A673 (cell line): ENCODE results near the gene EOMES. TPM values are rescaled to one million over a fixed set of nuclear protein-coding genes. Genes with fewer than 3 reads are reported as not detected.

Source experiments
- BruUV-seq: library from RNA; stranded (reverse); fragments of 400-500 nt; replicated peaks from 2 replicates; lab custom pipeline; 2021; lab: Mats Ljungman, UMichigan
- CTCF ChIA-PET: fragments of 300-600 bp; sonication (Branson Sonifier 250); formaldehyde crosslinking; loops from one replicate; lab custom pipeline; 2022; ENCODE audit warnings: antibody characterized with exemption; lab: Charles Lee
- POLR2A ChIA-PET: fragments of 300-600 bp; sonication (Branson Sonifier 250); formaldehyde crosslinking; loops from one replicate; lab custom pipeline; 2022; ENCODE audit warnings: antibody characterized with exemption; ENCODE audit not compliant: low non-redundant PET; lab: Charles Lee
- DNase-seq: peaks from one replicate; pipeline ENCODE4 v3.0.0-alpha.2; 2015; ENCODE audit warnings: low spot score
- H3K27ac ChIP-seq: fragments of 200-600 bp; sonication (generic); 2 replicates; pipeline ENCODE4 v1.5.1; 2016; ENCODE audit warnings: mixed run types, low read depth, mild to moderate bottlenecking, mixed read lengths, antibody characterized with exemption, low read length; ENCODE audit not compliant: poor library complexity, severe bottlenecking
- H3K27me3 ChIP-seq: fragments of 200-600 bp; sonication (generic); replicated peaks from 2 replicates; pipeline ENCODE4 v1.6.1; 2017; ENCODE audit warnings: mixed run types, low read depth, mild to moderate bottlenecking, mixed read lengths, antibody characterized with exemption, low read length; ENCODE audit not compliant: insufficient read depth, poor library complexity
- H3K36me3 ChIP-seq: fragments of 200-600 bp; sonication (generic); 2 replicates; pipeline ENCODE4 v1.6.1; 2016; ENCODE audit warnings: mixed run types, mild to moderate bottlenecking, mixed read lengths, antibody characterized with exemption, low read length; ENCODE audit not compliant: insufficient read depth, poor library complexity, severe bottlenecking
- H3K4me1 ChIP-seq: fragments of 200-600 bp; sonication (generic); 2 replicates; pipeline ENCODE4 v1.6.1; 2017; ENCODE audit warnings: mixed run types, mild to moderate bottlenecking, mixed read lengths, antibody characterized with exemption, low read length; ENCODE audit not compliant: insufficient read depth, poor library complexity, severe bottlenecking
- H3K4me3 ChIP-seq: fragments of 200-600 bp; sonication (generic); 2 replicates; pipeline ENCODE4 v1.5.1; 2016; ENCODE audit warnings: low read depth, mixed run types, mild to moderate bottlenecking, mixed read lengths, low read length; ENCODE audit not compliant: poor library complexity, severe bottlenecking
- H3K9me3 ChIP-seq: fragments of 200-600 bp; sonication (generic); 2 replicates; pipeline ENCODE4 v1.6.1; 2016; ENCODE audit warnings: mixed run types, low read depth, mild to moderate bottlenecking, mixed read lengths, antibody characterized with exemption, low read length; ENCODE audit not compliant: poor library complexity, severe bottlenecking
- EZH2 ChIP-seq: fragments of 200-600 bp; sonication (generic); IDR thresholded peaks from 2 replicates; pipeline ENCODE4 v1.6.1; 2017; ENCODE audit warnings: borderline replicate concordance, low read depth, mild to moderate bottlenecking, mixed read lengths, antibody characterized with exemption, low read length; ENCODE audit not compliant: poor library complexity, severe bottlenecking
- intact Hi-C: fragments of 100-400 bp; cut with micrococcal nuclease; formaldehyde crosslinking; loops from one replicate; pipeline ENCODE4 v1.10.0; 2022; ENCODE audit not compliant: unreplicated experiment
- total RNA-seq: library from RNA; stranded (reverse); gene quantifications from 2 replicates; pipeline ENCODE4 v1.2.3, GENCODE V29; 2021
- TF ChIP-seq, protein P1 (sequence below): fragments of 300-800, 200-600 bp; sonication (generic); conservative IDR thresholded peaks from 2 replicates; pipeline ENCODE4 v1.5.1; 2017; ENCODE audit warnings: low read depth, mild to moderate bottlenecking, antibody characterized with exemption, low read length, moderate library complexity, mixed read lengths

Gene EOMES
- total RNA-seq, 1 experiment from 2014 or later: not detected

- Histone ChIP-seq H3K4me1 (peaks cover 25% of the 10 kb centered on the region), H3K4me3 (no peak overlapping the region), H3K9me3 (no peaks in the 10 kb centered on the region), H3K36me3 (no peaks in the 10 kb centered on the region), H3K27ac (no peak overlapping the region), H3K27me3 (peaks cover 100% of the 10 kb centered on the region)
- no TSS peak for BruUV-seq
- TF ChIP-seq EZH2: no peak
- TF ChIP-seq, protein P1, sequence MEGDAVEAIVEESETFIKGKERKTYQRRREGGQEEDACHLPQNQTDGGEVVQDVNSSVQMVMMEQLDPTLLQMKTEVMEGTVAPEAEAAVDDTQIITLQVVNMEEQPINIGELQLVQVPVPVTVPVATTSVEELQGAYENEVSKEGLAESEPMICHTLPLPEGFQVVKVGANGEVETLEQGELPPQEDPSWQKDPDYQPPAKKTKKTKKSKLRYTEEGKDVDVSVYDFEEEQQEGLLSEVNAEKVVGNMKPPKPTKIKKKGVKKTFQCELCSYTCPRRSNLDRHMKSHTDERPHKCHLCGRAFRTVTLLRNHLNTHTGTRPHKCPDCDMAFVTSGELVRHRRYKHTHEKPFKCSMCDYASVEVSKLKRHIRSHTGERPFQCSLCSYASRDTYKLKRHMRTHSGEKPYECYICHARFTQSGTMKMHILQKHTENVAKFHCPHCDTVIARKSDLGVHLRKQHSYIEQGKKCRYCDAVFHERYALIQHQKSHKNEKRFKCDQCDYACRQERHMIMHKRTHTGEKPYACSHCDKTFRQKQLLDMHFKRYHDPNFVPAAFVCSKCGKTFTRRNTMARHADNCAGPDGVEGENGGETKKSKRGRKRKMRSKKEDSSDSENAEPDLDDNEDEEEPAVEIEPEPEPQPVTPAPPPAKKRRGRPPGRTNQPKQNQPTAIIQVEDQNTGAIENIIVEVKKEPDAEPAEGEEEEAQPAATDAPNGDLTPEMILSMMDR: no peak
- POLR2A ChIA-PET: no interaction called here
- intact Hi-C loops: no loop called here
- DNase-seq: no peak
- CTCF ChIA-PET: interaction anchor here (0.6 to 1.6 kb wide), 2 partner anchors 8 to 13 kb away, joined by 5 to 10 read pairs; no protein-coding TSS in a partner anchor
Measured at GRCh38 chr3:27724459-27725197, 2.5 kb upstream of the EOMES start.

- intact Hi-C loops: no loop called here
- no peak for DNase-seq
- H3K36me3 ChIP-seq: no peaks in the 10 kb centered on the region
- POLR2A ChIA-PET: no interaction called here
- H3K9me3 ChIP-seq: no peaks in the 10 kb centered on the region
- CTCF ChIA-PET: interaction anchor here (0.6 to 1.6 kb wide), 2 partner anchors 8 to 12 kb away, joined by 5 to 10 read pairs; no protein-coding TSS in a partner anchor
- BruUV-seq: no TSS peak
- peaks cover 100% of the 10 kb centered on the region for H3K27me3 ChIP-seq
- peaks cover 24% of the 10 kb centered on the region for H3K4me1 ChIP-seq
- peak overlapping the region; percentile 47 for H3K4me3 ChIP-seq
- peak; percentile 71 for TF ChIP-seq EZH2
- TF ChIP-seq, protein P1: no peak
- no peak overlapping the region for H3K27ac ChIP-seq
Measured at GRCh38 chr3:27723815-27724458, 1.8 kb upstream of the EOMES start.

- CTCF ChIA-PET: interaction anchor here (1.6 kb wide), 1 partner anchor 12 kb away, joined by 5 read pairs; no protein-coding TSS in a partner anchor
- POLR2A ChIA-PET: no interaction called here
- H3K36me3 ChIP-seq: no peaks in the 10 kb centered on the region
- BruUV-seq: no TSS peak
- H3K27ac ChIP-seq: no peak overlapping the region
- TF ChIP-seq EZH2: peak; percentile 66
- TF ChIP-seq, protein P1: no peak
- H3K4me3 ChIP-seq: peak overlapping the region; percentile 47
- H3K4me1 ChIP-seq: peaks cover 19% of the 10 kb centered on the region
- no peaks in the 10 kb centered on the region for H3K9me3 ChIP-seq
- intact Hi-C loops: no loop called here
- DNase-seq: no peak
- peaks cover 99% of the 10 kb centered on the region for H3K27me3 ChIP-seq
Measured at GRCh38 chr3:27723456-27723814, 1.3 kb upstream of the EOMES start.
